IMR-90 (cell line): ENCODE data around the gene TRIM41. TPM values are rescaled to one million over a fixed set of nuclear protein-coding genes. Genes with fewer than 3 reads are reported as not detected.

Source experiments
- ATAC-seq: fragments of 200-7000 bp; cut with Tn5 transposase; 2 replicates; pipeline ENCODE4 v1.9.1; 2020; ENCODE audit warnings: low read depth, mild to moderate bottlenecking, moderate library complexity
- BruUV-seq: library from RNA; stranded (reverse); fragments of 400-500 nt; replicated peaks from 2 replicates; lab custom pipeline; 2021; lab: Mats Ljungman, UMichigan
- CTCF ChIA-PET: fragments of 300-600 bp; formaldehyde crosslinking; extraction: SDS; loops from one replicate; lab custom pipeline; 2021; ENCODE audit warnings: antibody characterized with exemption; lab: Yijun Ruan, JAX
- POLR2A ChIA-PET: fragments of 300-600 bp; sonication (Branson Sonifier 250); formaldehyde crosslinking; loops from one replicate; lab custom pipeline; 2022; ENCODE audit warnings: antibody characterized with exemption; ENCODE audit not compliant: unreplicated experiment; lab: Charles Lee
- DNase-seq: peaks from one replicate; pipeline ENCODE4 v3.0.0; 2013
- H2AFZ ChIP-seq: replicated peaks from 2 replicates; pipeline ENCODE3; 2013; ENCODE audit warnings: low read length, mild to moderate bottlenecking; ENCODE audit not compliant: poor library complexity
- H2AK5ac ChIP-seq: 2 replicates; pipeline ENCODE4 v1.6.1; 2013; ENCODE audit warnings: low read depth, low read length, inconsistent platforms
- H2AK9ac ChIP-seq: replicated peaks from 2 replicates; pipeline ENCODE3; 2013; ENCODE audit warnings: mild to moderate bottlenecking, low read depth, low read length, moderate library complexity; ENCODE audit not compliant: poor library complexity
- H2BK120ac ChIP-seq: 2 replicates; pipeline ENCODE4 v1.6.1; 2013; ENCODE audit warnings: low read depth, low read length, inconsistent platforms
- H2BK15ac ChIP-seq: 3 replicates; pipeline ENCODE4 v1.6.1; 2013; ENCODE audit warnings: low read depth, low read length, inconsistent platforms
- H2BK20ac ChIP-seq: 2 replicates; pipeline ENCODE4 v1.6.1; 2013; ENCODE audit warnings: low read depth, mild to moderate bottlenecking, inconsistent platforms, low read length, moderate library complexity
- H2BK5ac ChIP-seq: 2 replicates; pipeline ENCODE4 v1.6.1; 2013; ENCODE audit warnings: mild to moderate bottlenecking, low read depth, low read length, inconsistent platforms; ENCODE audit not compliant: poor library complexity, severe bottlenecking
- H3K14ac ChIP-seq: replicated peaks from 2 replicates; pipeline ENCODE4 v1.6.1; 2013; ENCODE audit warnings: low read depth, low read length, inconsistent platforms
- H3K18ac ChIP-seq: 2 replicates; pipeline ENCODE4 v1.6.1; 2013; ENCODE audit warnings: low read depth, low read length, control low read depth
- H3K23ac ChIP-seq: 2 replicates; pipeline ENCODE4 v1.6.1; 2013; ENCODE audit warnings: low read depth, low read length, inconsistent platforms
- H3K27ac ChIP-seq: 2 replicates; pipeline ENCODE4 v1.5.1; 2013; ENCODE audit warnings: mild to moderate bottlenecking, control low read depth, low read length; ENCODE audit not compliant: insufficient read depth
- H3K27me3 ChIP-seq: 2 replicates; pipeline ENCODE4 v1.6.1; 2013; ENCODE audit warnings: low read length; ENCODE audit not compliant: control insufficient read depth, insufficient read depth
- H3K36me3 ChIP-seq: 2 replicates; pipeline ENCODE4 v1.6.1; 2013; ENCODE audit warnings: low read length, mixed read lengths; ENCODE audit not compliant: control insufficient read depth, insufficient read depth
- H3K4ac ChIP-seq: 2 replicates; pipeline ENCODE4 v1.6.1; 2013; ENCODE audit warnings: low read depth, low read length, inconsistent platforms
- H3K4me1 ChIP-seq: 2 replicates; pipeline ENCODE4 v1.6.1; 2013; ENCODE audit warnings: low read length, mixed read lengths; ENCODE audit not compliant: control insufficient read depth, insufficient read depth
- H3K4me2 ChIP-seq: 2 replicates; pipeline ENCODE4 v1.6.1; 2013; ENCODE audit warnings: low read depth, mild to moderate bottlenecking, control low read depth, low read length, moderate library complexity
- H3K4me3 ChIP-seq: 2 replicates; pipeline ENCODE4 v1.5.1; 2013; ENCODE audit warnings: low read depth, mild to moderate bottlenecking, control low read depth, low read length, moderate library complexity; ENCODE audit not compliant: insufficient read depth
- H3K56ac ChIP-seq: 2 replicates; pipeline ENCODE4 v1.6.1; 2013; ENCODE audit warnings: low read length, inconsistent platforms; ENCODE audit not compliant: insufficient read depth; ENCODE audit errors: extremely low read depth
- H3K79me1 ChIP-seq, 2 experiments: 2 replicates each; pipeline ENCODE4 v1.6.1; 2013; ENCODE audit warnings: low read length in 2 of 2, inconsistent platforms in 1 of 2, low read depth in 1 of 2
- H3K9ac ChIP-seq: 2 replicates; pipeline ENCODE4 v1.6.1; 2013; ENCODE audit warnings: low read depth, low read length, control low read depth
- H3K9me1 ChIP-seq: 2 replicates; pipeline ENCODE4 v1.6.1; 2013; ENCODE audit warnings: low read length, inconsistent platforms; ENCODE audit not compliant: insufficient read depth
- H3K9me3 ChIP-seq: 2 replicates; pipeline ENCODE4 v1.6.1; 2013; ENCODE audit warnings: low read length; ENCODE audit not compliant: control insufficient read depth, insufficient read depth
- H4K20me1 ChIP-seq: 2 replicates; pipeline ENCODE4 v1.6.1; 2013; ENCODE audit warnings: low read length, inconsistent platforms; ENCODE audit not compliant: insufficient read depth
- H4K5ac ChIP-seq: 2 replicates; pipeline ENCODE4 v1.6.1; 2013; ENCODE audit warnings: mild to moderate bottlenecking, low read depth, low read length, control low read depth
- H4K8ac ChIP-seq, 2 experiments: 2 replicates each; pipeline ENCODE4 v1.6.1; 2013; ENCODE audit warnings: low read depth in 2 of 2, low read length in 2 of 2, control low read depth in 1 of 2, inconsistent platforms in 1 of 2
- H4K91ac ChIP-seq: 2 replicates; pipeline ENCODE4 v1.6.1; 2013; ENCODE audit warnings: low read depth, low read length, inconsistent platforms; ENCODE audit not compliant: insufficient read depth
- BHLHE40 ChIP-seq: fragments of 150-350 bp; IDR thresholded peaks from 2 replicates; pipeline ENCODE4 v1.6.1; 2016; ENCODE audit warnings: mild to moderate bottlenecking, low read depth, low read length
- CEBPB ChIP-seq: IDR thresholded peaks from 2 replicates; pipeline ENCODE4 v1.6.1; 2012; ENCODE audit warnings: low read depth, low read length, improper control_type of control experiment
- MAFK ChIP-seq: IDR thresholded peaks from 2 replicates; pipeline ENCODE4 v1.6.1; 2012; ENCODE audit warnings: low read depth, low read length, improper control_type of control experiment
- MXI1 ChIP-seq: IDR thresholded peaks from 2 replicates; pipeline ENCODE4 v1.6.1; 2012; ENCODE audit warnings: low read depth, mild to moderate bottlenecking, low read length, moderate library complexity, borderline replicate concordance
- NFE2L2 ChIP-seq: fragments of 150-350 bp; IDR thresholded peaks from 2 replicates; pipeline ENCODE4 v1.6.1; 2016; ENCODE audit warnings: low read depth, mild to moderate bottlenecking, low read length
- POLR2A ChIP-seq: IDR thresholded peaks from 2 replicates; pipeline ENCODE4 v1.6.1; 2012; ENCODE audit warnings: mild to moderate bottlenecking, low read depth, low read length
- RAD21 ChIP-seq: IDR thresholded peaks from 2 replicates; pipeline ENCODE4 v1.6.1; 2012; ENCODE audit warnings: low read length, improper control_type of control experiment
- RCOR1 ChIP-seq: IDR thresholded peaks from 2 replicates; pipeline ENCODE4 v1.6.1; 2012; ENCODE audit warnings: mild to moderate bottlenecking, low read length, improper control_type of control experiment; ENCODE audit not compliant: insufficient replicate concordance
- RFX5 ChIP-seq: IDR thresholded peaks from 2 replicates; pipeline ENCODE4 v1.8.0; 2012; ENCODE audit warnings: low read depth, mild to moderate bottlenecking, low read length, moderate library complexity
- SMC3 ChIP-seq: fragments of 150-350 bp; IDR thresholded peaks from 2 replicates; pipeline ENCODE4 v1.6.1; 2016; ENCODE audit warnings: low read depth, mild to moderate bottlenecking, antibody characterized with exemption, low read length, moderate library complexity
- WGBS, 2 experiments: methylation state at CpG; one replicate each; pipeline versions ENCODE4 v1.1.5 to v1.1.7; 2013; ENCODE audit warnings: missing lambda C conversion rate in 2 of 2; ENCODE audit not compliant: insufficient read length in 1 of 2; ENCODE audit errors: extremely low coverage in 2 of 2; 5-methylcytosine and 5-hydroxymethylcytosine counted together
- dilution Hi-C: fragments of 300-500 bp; cut with HindIII; formaldehyde crosslinking; loops from one replicate; pipeline ENCODE4 v1.14.3; 2018; ENCODE audit warnings: low sequenced_read_pairs; ENCODE audit not compliant: unreplicated experiment
- in situ Hi-C: fragments of 300-500 bp; cut with MboI; formaldehyde crosslinking; loops from 3 replicates; pipeline ENCODE4 v1.14.3; 2019; ENCODE audit warnings: low sequenced_read_pairs, inconsistent platforms, mixed read lengths
- intact Hi-C: fragments of 100-400 bp; cut with micrococcal nuclease; formaldehyde crosslinking; loops from 2 replicates; pipeline ENCODE4 v1.10.0; 2022
- polyA plus RNA-seq, 3 experiments: library from polyadenylated mRNA; depleted of rRNA; stranded (reverse); fragments of >200 nt; gene quantifications; 2 replicates each; pipeline ENCODE4 v1.2.3, GENCODE V29; 2012; ENCODE audit warnings: low replicate concordance in 1 of 3
- total RNA-seq: library from RNA; depleted of rRNA; stranded (reverse); fragments of >200 nt; gene quantifications from 2 replicates; pipeline ENCODE4 v1.2.3, GENCODE V29; 2012
- TF ChIP-seq, protein P1 (sequence below): fragments of 150-350 bp; IDR thresholded peaks from 2 replicates; pipeline ENCODE4 v1.6.1; 2017; ENCODE audit warnings: mild to moderate bottlenecking, antibody characterized with exemption, low read length, low read depth

Gene TRIM41
- total and polyA plus RNA-seq, 2 of the 4 experiments (the other 2 are of a cell fraction): 5.9 to 15.7 TPM

DNA sequence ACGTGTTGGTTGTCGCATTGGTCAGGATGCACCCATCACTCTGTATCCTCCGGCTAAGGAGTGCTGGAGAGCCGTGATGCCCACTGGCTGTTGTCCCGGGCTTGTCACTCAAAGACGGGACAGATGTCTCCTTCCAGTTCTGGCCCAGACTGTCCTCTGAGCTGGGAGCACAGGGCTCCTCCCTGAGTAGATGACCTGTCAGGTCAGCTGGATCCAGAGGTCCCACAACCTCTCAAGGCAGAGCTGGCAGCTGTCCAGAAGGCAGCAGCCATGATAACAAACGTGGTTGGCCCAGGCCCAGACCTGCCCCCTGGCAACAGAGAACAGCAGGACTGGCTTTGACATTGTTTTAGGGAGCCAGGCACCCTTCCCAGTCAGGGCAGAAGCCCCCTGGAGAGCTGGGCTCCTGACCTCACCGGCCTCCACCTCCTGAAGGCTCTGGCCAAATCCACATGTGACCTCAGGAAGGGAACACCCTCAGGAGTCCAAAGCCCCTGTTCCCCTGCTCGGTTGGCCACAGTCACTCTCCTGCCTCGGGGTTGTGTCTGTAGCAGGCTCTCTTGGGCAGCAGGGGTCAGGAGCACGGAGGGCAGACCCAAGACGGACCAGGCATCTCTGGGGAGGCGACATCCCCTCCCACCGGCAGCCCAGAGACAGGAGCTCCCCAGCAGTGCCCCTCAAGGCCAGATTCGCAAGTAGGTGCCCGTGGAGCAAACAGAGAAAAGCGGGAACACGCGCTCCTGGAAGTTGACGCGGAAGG, 28.4 kb upstream of the TRIM41 start (continued):
- no peak for TF ChIP-seq POLR2A

DNA sequence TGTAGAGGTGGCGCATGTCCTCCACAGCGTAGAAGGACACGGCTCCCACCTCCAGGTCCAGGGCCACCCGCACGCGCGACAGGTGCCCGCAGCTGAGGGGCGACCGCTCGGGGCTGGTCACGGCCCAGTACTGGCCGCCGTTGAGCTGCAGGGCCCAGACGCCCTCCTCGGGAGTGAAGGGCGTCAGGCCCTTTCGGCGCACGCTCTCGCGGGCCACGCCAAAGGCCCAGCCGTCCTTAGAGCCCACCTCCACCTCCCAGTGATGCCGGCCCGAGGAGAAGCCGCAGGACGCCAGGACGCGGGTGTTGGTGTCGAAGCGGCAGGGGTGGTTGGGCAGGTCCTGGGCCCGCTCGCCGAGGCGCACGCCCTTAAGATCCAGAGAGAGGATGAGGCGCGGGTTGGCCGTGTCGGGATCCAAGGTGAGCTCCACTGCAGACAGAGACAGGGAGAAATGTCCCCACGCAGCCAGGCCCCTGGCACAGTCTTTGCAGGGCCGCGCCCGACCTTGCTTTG, 27.8 kb upstream of the TRIM41 start:
- H2AK5ac ChIP-seq: no peak overlapping the region
- peaks cover 4% of the 10 kb centered on the region for H3K4me1 ChIP-seq
- no peak overlapping the region for H3K4ac ChIP-seq
- H3K9me3 ChIP-seq: no peaks in the 10 kb centered on the region
- no peak overlapping the region for H4K5ac ChIP-seq
- dilution Hi-C loops: no loop called here
- ChIA-PET POLR2A (interaction anchor here (0.6 kb wide), 1 partner anchor 42 kb away, joined by 4 read pairs; no protein-coding TSS in a partner anchor), CTCF (no interaction called here)
- H3K9ac ChIP-seq: no peak overlapping the region
- no peak for TF ChIP-seq RFX5
- no peak for TF ChIP-seq RAD21
- TF ChIP-seq, protein P1, sequence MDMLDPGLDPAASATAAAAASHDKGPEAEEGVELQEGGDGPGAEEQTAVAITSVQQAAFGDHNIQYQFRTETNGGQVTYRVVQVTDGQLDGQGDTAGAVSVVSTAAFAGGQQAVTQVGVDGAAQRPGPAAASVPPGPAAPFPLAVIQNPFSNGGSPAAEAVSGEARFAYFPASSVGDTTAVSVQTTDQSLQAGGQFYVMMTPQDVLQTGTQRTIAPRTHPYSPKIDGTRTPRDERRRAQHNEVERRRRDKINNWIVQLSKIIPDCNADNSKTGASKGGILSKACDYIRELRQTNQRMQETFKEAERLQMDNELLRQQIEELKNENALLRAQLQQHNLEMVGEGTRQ: no peak
- TF ChIP-seq RCOR1: no peak
- no peak for TF ChIP-seq SMC3
- no peak for TF ChIP-seq NFE2L2
- TF ChIP-seq BHLHE40: no peak
- no peak for TF ChIP-seq MAFK
- TF ChIP-seq POLR2A: no peak
- no peak for TF ChIP-seq MXI1
- no peak for TF ChIP-seq CEBPB
- DNase-seq (no peak), ATAC-seq (no peak)
- no peaks in the 10 kb centered on the region for H3K36me3 ChIP-seq
- no peak overlapping the region for H3K18ac ChIP-seq
- H3K56ac ChIP-seq: no peak overlapping the region
- H4K8ac ChIP-seq: no peak overlapping the region
- H3K23ac ChIP-seq: no peak overlapping the region
- H2AK9ac ChIP-seq: no peak overlapping the region
- intact Hi-C loops: no loop called here
- peaks cover 10 to 11% of the 10 kb centered on the region in 2 experiments; a peak in 3 of 4 replicates for H3K79me1 ChIP-seq
- no peaks in the 10 kb centered on the region for H4K20me1 ChIP-seq
- no peak overlapping the region for H4K91ac ChIP-seq
- no peak overlapping the region for H2BK120ac ChIP-seq
- H2BK20ac ChIP-seq: no peak overlapping the region
- no peak overlapping the region for H2BK5ac ChIP-seq
- H2AFZ ChIP-seq: no peak overlapping the region
- H3K4me3 ChIP-seq: no peak overlapping the region
- no peak overlapping the region for H3K4me2 ChIP-seq
- in situ Hi-C loops: no loop called here
- H2BK15ac ChIP-seq: no peak overlapping the region
- H3K27ac ChIP-seq: no peak overlapping the region
- no peaks in the 10 kb centered on the region; the same call in 1 of the 2 replicates for H3K27me3 ChIP-seq
- H3K14ac ChIP-seq: no peak overlapping the region
- peaks cover 2% of the 10 kb centered on the region; the same call in 1 of the 2 replicates for H3K9me1 ChIP-seq
- 70% methylated on average over 15 of the region's 45 CpGs; no CpG with 5 or more reads in 1 of the 2 experiments for WGBS, 2 experiments
- no TSS peak for BruUV-seq
